Stimulated activated CD4-positive, alpha-beta T cell treated with anti-CD3 and anti-CD28 coated beads, TNF-alpha, amount 100 ng/mL, for 1 hour (primary cell): ENCODE data around the gene SLC4A1.
A peak's percentile ranks its signal among the peaks of the same experiment; 100 is the strongest.

Experiments
- DNase-seq, 3 donors: peaks; one replicate each; pipeline ENCODE4 v3.0.0-alpha.2; 2020; ENCODE audit warnings: low read depth in 3 of 3, low spot score in 1 of 3

Gene SLC4A1

DNA sequence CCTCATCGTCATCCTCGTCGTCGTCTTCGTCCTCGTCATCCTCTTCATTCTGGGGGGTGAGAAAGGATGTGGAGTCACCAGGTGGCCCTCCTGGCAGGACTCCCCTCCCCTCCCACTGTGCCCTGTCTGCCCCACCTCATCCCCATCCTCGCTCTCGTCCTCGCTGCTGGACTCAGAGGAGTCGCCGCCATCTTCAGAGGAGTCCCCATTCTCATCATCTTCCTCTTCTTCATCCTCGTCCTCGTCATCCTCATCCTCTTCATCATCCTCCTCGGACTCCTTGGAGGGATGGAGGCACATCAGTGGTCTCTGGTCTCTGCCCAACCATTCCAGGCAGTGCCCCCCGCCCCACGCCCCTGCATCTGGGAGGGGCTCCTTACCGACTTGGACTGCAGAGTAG is 60.6 kb downstream of the SLC4A1 start:
- no peak for DNase-seq

DNA sequence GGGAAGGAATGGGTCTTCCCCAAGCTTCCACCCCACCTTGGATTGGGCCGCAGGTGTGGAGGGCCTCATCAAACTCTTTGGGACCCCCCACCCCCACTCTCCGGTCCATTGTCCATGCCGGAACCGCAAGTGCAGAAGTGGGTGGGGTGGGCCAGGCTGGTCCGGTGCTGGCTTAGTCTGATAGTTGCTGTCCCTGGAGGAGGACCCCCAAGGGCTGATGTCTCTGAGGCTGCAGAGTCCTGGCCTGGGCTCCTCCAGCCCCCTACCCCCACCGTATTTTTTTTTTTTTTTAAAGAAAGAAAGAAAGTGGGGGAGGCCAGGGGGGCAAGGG is 61.1 kb downstream of the SLC4A1 start:
- no peak for DNase-seq

DNA sequence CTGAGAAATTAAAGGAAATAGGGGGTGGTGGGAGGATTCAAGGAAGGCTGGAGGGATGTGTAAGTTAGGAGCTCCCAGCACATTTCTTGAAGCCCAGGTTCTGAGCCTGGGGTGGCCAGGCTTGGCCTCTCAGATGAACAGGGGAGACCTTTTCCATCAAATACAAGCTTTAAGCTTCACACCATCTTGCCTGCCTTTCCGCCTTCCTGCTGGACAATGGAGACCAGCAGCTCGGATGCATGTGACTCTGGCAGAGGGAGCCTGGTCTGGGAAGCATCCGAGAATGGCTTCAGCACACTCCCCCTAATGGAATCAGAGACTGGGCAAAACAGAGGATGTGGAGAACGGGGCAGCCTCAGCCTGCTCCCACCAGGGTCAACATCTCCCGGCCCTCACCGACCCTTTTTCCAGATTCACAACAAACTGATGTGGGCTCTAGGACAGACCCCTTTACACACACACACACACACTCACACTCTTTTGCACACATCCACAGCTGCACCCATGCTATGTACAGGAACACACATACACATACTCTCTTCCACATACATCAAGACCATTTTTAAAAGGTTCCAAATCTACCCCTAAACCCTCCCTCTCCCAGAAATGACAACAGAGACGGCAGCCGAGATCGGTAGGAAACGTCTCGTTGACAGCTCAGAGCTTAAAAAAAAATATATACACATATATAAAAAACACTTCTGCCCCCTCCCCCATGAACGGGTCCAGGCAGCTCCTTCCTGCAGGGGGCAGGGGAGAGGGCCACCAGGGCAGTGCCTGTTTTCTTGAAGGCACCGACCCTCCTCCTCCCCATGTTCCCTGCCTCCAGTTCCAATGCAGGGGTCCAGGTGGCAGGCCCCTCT is 61.7 kb downstream of the SLC4A1 start:
- no peak for DNase-seq

DNA sequence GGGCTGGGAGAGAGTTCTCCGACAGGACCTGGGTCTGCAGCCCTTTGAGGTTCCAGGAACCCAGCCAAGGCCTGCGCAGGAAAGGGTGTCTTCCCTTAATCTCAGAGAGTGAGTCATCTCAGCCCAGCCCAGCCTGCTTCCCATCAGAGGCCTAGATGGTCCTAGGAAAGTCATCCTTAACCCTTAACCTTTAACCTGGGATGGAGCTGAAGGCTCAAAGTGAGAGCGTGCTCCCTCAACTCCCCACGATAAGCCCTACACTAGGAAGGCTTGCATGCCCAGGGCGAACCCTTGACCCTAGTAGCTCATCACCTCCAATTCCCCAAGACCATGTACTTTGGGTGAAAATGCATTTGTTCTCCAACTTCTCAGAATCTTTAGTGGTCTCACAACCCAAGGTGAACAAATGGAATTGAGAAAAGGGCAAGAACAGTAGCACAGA is 63.5 kb downstream of the SLC4A1 start:
- DNase-seq = no peak

DNA sequence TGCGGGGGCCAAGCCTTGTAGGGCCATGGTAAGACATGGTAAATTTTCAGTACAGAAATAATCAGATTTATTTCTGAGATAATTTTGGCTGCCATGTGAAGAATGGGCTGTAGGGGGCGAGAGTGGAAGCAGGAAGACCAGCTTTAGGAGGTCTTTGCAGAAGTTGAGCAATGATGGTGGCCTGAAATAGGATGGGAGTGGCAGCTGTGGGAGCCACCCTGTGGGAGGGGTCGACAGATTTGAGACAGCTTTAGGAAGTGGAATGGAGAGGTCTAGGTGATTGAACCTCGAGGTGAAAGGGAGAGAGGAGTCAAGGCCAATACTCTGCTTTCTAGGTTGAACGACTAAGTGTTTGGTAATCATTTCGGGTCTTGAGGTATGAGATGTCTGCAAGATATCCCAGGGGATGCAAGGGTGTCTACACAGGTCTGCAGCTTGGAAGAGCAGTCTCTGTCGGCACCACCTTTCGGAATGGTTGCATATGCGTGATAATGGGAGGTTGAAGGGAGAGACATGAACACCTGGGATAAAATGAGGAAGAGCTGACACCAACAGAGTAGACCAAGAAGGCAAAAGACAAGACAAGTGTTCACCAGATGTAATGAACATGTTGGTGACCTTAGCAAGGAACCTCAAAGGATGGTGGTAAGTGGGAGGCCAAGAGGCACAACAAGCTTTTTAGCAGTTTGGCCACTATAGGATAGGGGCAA is 64.0 kb downstream of the SLC4A1 start:
- no peak for DNase-seq

DNA sequence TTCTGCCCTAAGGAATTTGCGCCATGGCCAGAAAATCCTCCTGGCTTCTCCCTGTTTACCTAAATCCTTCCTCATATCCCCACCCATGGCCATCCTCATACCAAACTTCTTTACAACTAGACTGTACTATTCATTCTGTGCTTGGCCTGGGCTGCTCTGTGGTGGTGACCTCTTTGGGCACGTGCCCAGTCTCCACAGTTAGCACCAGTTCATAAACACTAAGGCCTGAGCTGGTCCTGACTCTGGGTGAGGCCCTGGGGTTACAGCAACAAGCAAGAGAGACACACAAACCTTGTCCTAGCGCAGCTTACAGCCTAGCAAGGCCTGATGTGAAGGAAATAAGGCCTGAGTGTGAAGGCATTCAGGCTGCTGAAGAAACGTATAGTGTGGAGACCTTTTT is 65.2 kb downstream of the SLC4A1 start:
- DNase-seq = no peak

DNA sequence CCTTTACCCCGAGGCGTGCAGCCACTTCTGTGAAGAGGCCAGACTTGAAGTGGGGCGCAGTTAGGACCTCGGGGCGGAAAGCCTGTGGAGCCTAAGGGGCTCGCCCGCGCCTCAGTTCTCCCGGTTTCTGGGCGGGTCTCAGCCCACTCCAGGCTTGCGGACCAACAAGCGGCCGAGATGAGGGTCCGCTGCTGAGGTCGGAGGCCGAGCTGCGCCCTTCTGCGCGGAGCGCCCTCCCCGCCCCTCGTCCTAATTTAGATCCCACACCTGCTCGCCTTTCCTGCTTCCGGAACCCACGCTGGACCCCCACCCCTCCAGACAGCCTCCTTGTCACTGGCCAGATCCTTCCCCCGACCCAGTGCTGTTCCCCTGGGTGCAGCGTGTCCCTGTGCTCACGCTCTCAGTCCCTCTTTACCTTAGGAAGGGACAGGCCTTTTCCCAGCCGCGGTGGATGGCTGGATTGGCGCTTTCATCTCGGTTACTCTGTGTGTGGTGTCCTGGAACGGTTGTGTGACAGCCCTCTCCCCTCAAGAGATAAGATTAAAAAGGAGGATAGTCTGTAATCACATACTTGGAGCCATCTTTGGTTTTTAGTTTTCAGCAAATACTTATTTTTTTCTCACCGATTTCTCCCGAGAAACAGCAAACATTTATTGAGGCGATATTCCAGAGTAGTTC is 67.3 kb downstream of the SLC4A1 start:
- DNase-seq = no peak

DNA sequence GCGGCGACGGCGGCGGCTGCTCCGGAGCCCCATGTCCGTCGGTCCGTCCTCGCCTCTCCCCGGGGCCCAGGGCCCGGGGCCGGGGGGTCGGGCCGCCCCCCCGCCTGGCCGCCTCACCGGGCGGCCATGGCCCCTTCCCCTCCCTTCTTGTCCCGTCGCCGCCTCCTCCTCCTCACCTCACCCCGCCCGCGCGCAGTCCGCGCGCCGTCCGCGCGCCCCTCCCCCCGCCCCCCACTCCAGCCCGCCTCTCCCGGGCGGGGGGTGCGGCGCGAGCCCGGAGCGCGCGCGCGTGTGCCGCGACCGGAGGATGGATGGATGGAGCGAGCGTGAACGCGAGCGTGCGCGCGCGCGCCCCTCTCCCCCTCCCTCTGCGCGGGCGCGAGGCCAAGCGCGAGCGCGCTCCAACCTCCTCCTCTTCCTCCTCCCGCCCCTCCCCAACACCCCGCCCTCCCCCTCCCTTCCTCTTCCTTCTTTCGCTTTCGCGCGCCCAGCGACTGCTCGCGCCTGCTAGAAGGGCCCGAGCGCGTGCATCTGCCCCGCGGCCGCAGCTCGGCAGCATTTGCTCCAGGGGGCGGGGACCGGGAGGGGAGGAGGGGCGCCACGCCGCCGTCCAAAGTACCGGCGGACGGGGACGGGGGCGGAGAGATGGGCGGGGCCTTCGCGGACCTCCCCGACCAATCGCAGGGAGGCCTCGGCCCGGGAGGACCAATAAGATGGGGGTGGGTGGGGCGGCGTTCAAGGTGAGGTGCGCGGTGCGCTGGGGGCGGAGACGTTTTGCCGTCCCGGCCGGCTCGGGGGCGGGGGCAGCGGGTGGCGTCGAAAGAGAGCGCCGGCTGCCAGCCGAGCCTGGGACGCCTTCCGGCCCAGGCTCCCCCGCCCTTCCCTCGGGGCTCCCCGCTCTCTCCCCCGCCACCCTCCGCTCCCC is 68.1 kb downstream of the SLC4A1 start, which contains the start of gene ATXN7L3:
TSS of gene ATXN7L3 (minus strand) at position 332 of the 925 bp plus-strand sequence. CDS start 1,814 bp downstream, outside the sequence.
- DNase-seq = peak; percentile 99 to 100 (median 99)

DNA sequence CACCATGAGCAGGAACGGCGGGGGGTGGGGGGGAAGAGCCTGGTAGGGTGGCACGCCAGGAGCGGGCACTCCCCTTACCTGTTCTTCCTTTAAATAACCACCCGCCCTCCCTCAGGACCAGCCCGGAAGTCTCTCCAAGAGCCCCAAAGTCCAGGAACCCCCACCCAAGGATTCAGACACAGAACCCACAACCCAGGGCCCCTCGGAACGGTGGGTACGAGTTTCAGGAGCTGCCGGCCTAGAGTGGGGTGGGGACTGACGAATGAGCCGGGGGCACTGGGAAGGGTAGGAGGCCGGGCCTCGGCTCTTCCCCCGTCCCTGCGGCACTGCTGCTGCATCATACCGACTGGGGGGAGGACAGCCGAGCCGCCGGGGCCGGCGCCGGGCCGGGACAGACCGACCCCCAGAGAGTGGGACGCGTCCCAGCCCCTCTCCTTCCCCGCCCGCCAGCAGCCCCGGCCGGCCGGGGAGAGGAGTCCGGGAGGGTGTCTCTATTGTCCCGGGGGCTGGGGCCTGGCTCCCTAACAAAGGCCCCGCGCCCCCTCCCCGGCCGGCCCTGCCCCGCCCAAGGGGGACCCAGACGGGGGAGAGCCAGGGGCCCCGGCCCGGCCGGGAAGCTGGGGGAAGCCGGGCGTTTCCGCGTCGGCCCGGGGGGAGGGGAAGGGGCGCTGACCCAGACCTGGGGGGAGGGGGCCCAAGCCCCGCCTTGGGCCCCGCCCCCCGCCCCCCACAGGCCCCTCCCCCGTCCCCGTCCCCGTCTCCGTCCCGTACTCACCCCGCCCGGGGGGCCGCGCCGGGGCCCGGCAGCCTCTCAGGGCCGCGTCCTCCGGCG is 69.0 kb downstream of the SLC4A1 start:
- DNase-seq = peak in 2 of 3 donors; percentile 39 to 45
